ENCODE data around the gene STAT6. TPM values are rescaled to one million over a fixed set of nuclear protein-coding genes. Genes with fewer than 3 reads are reported as not detected.
A peak's percentile ranks its signal among the peaks of the same experiment; 100 is the strongest.

STAT6 gene
- total and polyA plus RNA-seq, 10 of the 15 experiments (the other 5 are each of a cell fraction or from before 2014, with no cell fraction given) = 14.2 to 176 (median 89.6) TPM

GRCh38 chr12:57111031-57111734 lies at the start of gene STAT6 (continued):
- TF ChIP-seq EED (IDR thresholded peaks at IDR 0.05; ENCODE audit: low read depth) = 0 out of 2 replicates have a peak, but pooled peaks have one; percentile 9
- TF ChIP-seq BCL3 (IDR thresholded peaks at IDR 0.05; ENCODE audit: borderline replicate concordance, insufficient read depth, low read depth, low read length, poor library complexity, severe bottlenecking) = no peak
- TF ChIP-seq TAF1 (IDR thresholded peaks at IDR 0.05; ENCODE audit: borderline replicate concordance, low read depth, low read length) = peak; percentile 82; the same call in 1 of the 2 replicates
- peak; percentile 4; the same call in 1 of the 2 replicates for TF ChIP-seq CBFB (IDR thresholded peaks at IDR 0.05; ENCODE audit: low read depth)
- no peak for TF ChIP-seq SIX5 (IDR thresholded peaks at IDR 0.05; ENCODE audit: low read depth, low read length, severe bottlenecking)
- TF ChIP-seq ELK1 (IDR thresholded peaks at IDR 0.05; ENCODE audit: low read depth, low read length) = no peak
- 0 out of 2 replicates have a peak, but pooled peaks have one; percentile 37 for TF ChIP-seq IRF4 (IDR thresholded peaks at IDR 0.05; ENCODE audit: low read depth, low read length)
- TF ChIP-seq CHD1 (IDR thresholded peaks at IDR 0.05; ENCODE audit: low read depth, low read length) = no peak
- TF ChIP-seq, protein P1, sequence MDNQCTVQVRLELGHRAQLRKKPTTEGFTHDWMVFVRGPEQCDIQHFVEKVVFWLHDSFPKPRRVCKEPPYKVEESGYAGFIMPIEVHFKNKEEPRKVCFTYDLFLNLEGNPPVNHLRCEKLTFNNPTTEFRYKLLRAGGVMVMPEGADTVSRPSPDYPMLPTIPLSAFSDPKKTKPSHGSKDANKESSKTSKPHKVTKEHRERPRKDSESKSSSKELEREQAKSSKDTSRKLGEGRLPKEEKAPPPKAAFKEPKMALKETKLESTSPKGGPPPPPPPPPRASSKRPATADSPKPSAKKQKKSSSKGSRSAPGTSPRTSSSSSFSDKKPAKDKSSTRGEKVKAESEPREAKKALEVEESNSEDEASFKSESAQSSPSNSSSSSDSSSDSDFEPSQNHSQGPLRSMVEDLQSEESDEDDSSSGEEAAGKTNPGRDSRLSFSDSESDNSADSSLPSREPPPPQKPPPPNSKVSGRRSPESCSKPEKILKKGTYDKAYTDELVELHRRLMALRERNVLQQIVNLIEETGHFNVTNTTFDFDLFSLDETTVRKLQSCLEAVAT (IDR thresholded peaks at IDR 0.05) = peak; percentile 90
- TF ChIP-seq, protein P2, sequence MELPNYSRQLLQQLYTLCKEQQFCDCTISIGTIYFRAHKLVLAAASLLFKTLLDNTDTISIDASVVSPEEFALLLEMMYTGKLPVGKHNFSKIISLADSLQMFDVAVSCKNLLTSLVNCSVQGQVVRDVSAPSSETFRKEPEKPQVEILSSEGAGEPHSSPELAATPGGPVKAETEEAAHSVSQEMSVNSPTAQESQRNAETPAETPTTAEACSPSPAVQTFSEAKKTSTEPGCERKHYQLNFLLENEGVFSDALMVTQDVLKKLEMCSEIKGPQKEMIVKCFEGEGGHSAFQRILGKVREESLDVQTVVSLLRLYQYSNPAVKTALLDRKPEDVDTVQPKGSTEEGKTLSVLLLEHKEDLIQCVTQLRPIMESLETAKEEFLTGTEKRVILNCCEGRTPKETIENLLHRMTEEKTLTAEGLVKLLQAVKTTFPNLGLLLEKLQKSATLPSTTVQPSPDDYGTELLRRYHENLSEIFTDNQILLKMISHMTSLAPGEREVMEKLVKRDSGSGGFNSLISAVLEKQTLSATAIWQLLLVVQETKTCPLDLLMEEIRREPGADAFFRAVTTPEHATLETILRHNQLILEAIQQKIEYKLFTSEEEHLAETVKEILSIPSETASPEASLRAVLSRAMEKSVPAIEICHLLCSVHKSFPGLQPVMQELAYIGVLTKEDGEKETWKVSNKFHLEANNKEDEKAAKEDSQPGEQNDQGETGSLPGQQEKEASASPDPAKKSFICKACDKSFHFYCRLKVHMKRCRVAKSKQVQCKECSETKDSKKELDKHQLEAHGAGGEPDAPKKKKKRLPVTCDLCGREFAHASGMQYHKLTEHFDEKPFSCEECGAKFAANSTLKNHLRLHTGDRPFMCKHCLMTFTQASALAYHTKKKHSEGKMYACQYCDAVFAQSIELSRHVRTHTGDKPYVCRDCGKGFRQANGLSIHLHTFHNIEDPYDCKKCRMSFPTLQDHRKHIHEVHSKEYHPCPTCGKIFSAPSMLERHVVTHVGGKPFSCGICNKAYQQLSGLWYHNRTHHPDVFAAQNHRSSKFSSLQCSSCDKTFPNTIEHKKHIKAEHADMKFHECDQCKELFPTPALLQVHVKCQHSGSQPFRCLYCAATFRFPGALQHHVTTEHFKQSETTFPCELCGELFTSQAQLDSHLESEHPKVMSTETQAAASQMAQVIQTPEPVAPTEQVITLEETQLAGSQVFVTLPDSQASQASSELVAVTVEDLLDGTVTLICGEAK (IDR thresholded peaks at IDR 0.05; ENCODE audit: borderline replicate concordance) = peak; percentile 7; the same call in 1 of the 2 replicates
- TF ChIP-seq HDGF (IDR thresholded peaks at IDR 0.05) = peak; percentile 87
- no peak for TF ChIP-seq RELA (IDR thresholded peaks at IDR 0.05; ENCODE audit: borderline replicate concordance, partially characterized antibody)
- no peak for TF ChIP-seq EZH2 (IDR thresholded peaks at IDR 0.05; ENCODE audit: borderline replicate concordance, control insufficient read depth, low read depth, low read length)
- no peak for TF ChIP-seq NFIC (IDR thresholded peaks at IDR 0.05; ENCODE audit: low read depth, low read length)
- no peak for TF ChIP-seq NFYB (IDR thresholded peaks at IDR 0.05; ENCODE audit: insufficient read depth, low read depth, low read length)
- peak; percentile 96 for TF ChIP-seq MXI1 (IDR thresholded peaks at IDR 0.05; ENCODE audit: low read depth, low read length)
- peak; percentile 79; the same call in 1 of the 2 replicates for TF ChIP-seq PML (IDR thresholded peaks at IDR 0.05; ENCODE audit: low read length)
- TF ChIP-seq CREB1 (IDR thresholded peaks at IDR 0.05; ENCODE audit: low read depth) = peak; percentile 76
- no peak for TF ChIP-seq NR2C1 (IDR thresholded peaks at IDR 0.05)
- no peak for TF ChIP-seq NR2C2 (IDR thresholded peaks at IDR 0.05; ENCODE audit: borderline replicate concordance, control insufficient read depth, insufficient read length, low read depth)
- peak; percentile 74 for TF ChIP-seq POLR2A (IDR thresholded peaks at IDR 0.05; ENCODE audit: low read depth, low read length)
